HepG2 (cell line): ENCODE data around the gene TMEM222. TPM values are rescaled to one million over a fixed set of nuclear protein-coding genes. Genes with fewer than 3 reads are reported as not detected.
A peak's percentile ranks its signal among the peaks of the same experiment; 100 is the strongest.

ENCODE experiments used
- ATAC-seq: fragments of 200-7000 bp; cut with Tn5 transposase; 3 replicates; pipeline ENCODE4 v1.9.1; 2020; ENCODE audit warnings: mild to moderate bottlenecking, moderate library complexity
- BruUV-seq: library from RNA; stranded (reverse); fragments of 400-500 nt; replicated peaks from 2 replicates; lab custom pipeline; 2021; lab: Mats Ljungman, UMichigan
- CTCF ChIA-PET: fragments of 300-600 bp; formaldehyde crosslinking; extraction: SDS; loops from one replicate; lab custom pipeline; 2021; ENCODE audit warnings: low total read pairs, inconsistent platforms, low intra/inter-chr PET ratio; lab: Yijun Ruan, JAX
- POLR2A ChIA-PET: fragments of 350-600 bp; sonication (Branson Sonifier 250); formaldehyde crosslinking; loops from one replicate; lab custom pipeline; 2020; ENCODE audit warnings: antibody characterized with exemption, inconsistent platforms; lab: Yijun Ruan, JAX
- DNase-seq: peaks from one replicate; pipeline ENCODE4 v3.0.0-alpha.2; 2015; ENCODE audit warnings: low spot score
- FAIRE-seq: peaks from 3 replicates; lab custom pipeline; 2011; peaks lifted over from hg19 to GRCh38; lab: Jason Lieb, UNC
- H2AFZ ChIP-seq: one replicate; pipeline ENCODE4 v1.6.1; 2011; ENCODE audit warnings: low read length, inconsistent platforms
- H3K27ac ChIP-seq: fragments of 300-600 bp; 3 replicates; pipeline ENCODE4 v1.8.0; 2011; ENCODE audit warnings: mixed run types, mild to moderate bottlenecking, mixed read lengths, low read length, inconsistent platforms; ENCODE audit not compliant: insufficient read depth; ENCODE audit errors: extremely low read length
- H3K27me3 ChIP-seq, 2 experiments: fragments of 200-600 bp in 1 of 2; 2 replicates in 1 of 2; 3 replicates in 1 of 2; pipeline versions ENCODE4 v1.6.0 to v1.8.0; 2011; ENCODE audit warnings: low read length in 2 of 2, mild to moderate bottlenecking in 2 of 2, moderate library complexity in 2 of 2, inconsistent platforms in 1 of 2; ENCODE audit not compliant: insufficient read depth in 2 of 2, control insufficient read depth in 1 of 2
- H3K36me3 ChIP-seq, 2 experiments: fragments of 200-600 bp in 1 of 2; replicated peaks in 1 of 2; 2 replicates in 1 of 2; 3 replicates in 1 of 2; pipeline versions ENCODE4 v1.5.1 to v1.8.0; 2011; ENCODE audit warnings: low read length in 2 of 2, inconsistent platforms in 1 of 2; ENCODE audit not compliant: insufficient read depth in 2 of 2, control insufficient read depth in 1 of 2
- H3K4me1 ChIP-seq: 2 replicates; pipeline ENCODE4 v1.5.1; 2012; ENCODE audit warnings: low read length, inconsistent platforms; ENCODE audit not compliant: insufficient read depth
- H3K4me2 ChIP-seq: 2 replicates; pipeline ENCODE4 v1.6.0; 2011; ENCODE audit warnings: low read depth, low read length, inconsistent platforms
- H3K4me3 ChIP-seq, 3 experiments: fragments of 200-600 bp in 1 of 3; sonication (generic), shearing (Covaris generic) in 1 of 3; replicated peaks in 1 of 3; 2 replicates each; pipeline ENCODE4 v1.5.1; 2011 to 2016; ENCODE audit warnings: low read length in 3 of 3, inconsistent platforms in 2 of 3, low read depth in 2 of 3, mild to moderate bottlenecking in 2 of 3, control low read depth in 1 of 3, mixed read lengths in 1 of 3; ENCODE audit not compliant: insufficient read depth in 1 of 3
- H3K79me2 ChIP-seq: one replicate; pipeline ENCODE4 v1.6.1; 2011; ENCODE audit warnings: low read length, inconsistent platforms; ENCODE audit not compliant: insufficient read depth
- H3K9ac ChIP-seq: 2 replicates; pipeline ENCODE4 v1.6.0; 2011; ENCODE audit warnings: mild to moderate bottlenecking, low read depth, low read length, inconsistent platforms; ENCODE audit not compliant: insufficient read depth
- H3K9me3 ChIP-seq: 2 replicates; pipeline ENCODE4 v1.5.1; 2012; ENCODE audit warnings: mild to moderate bottlenecking, low read length
- H4K20me1 ChIP-seq: 2 replicates; pipeline ENCODE4 v1.6.0; 2011; ENCODE audit warnings: inconsistent platforms, mild to moderate bottlenecking, low read length, moderate library complexity; ENCODE audit not compliant: insufficient read depth
- ARID2 ChIP-seq: sonication (generic); formaldehyde crosslinking; IDR thresholded peaks from 2 replicates; pipeline ENCODE4 v1.8.1; 2022; ENCODE audit warnings: mild to moderate bottlenecking, missing genetic modification reagents, borderline replicate concordance
- HMG20B ChIP-seq: conservative IDR thresholded peaks from 2 replicates; pipeline ENCODE4 v1.6.1; 2016; ENCODE audit warnings: missing genetic modification reagents, missing compliant biosample characterization
- HNF4G ChIP-seq, 2 experiments: sonication (generic) in 1 of 2; formaldehyde crosslinking in 1 of 2; IDR thresholded peaks; 2 replicates each; pipeline versions ENCODE4 v1.4.0 to v1.6.1; 2011 to 2020; ENCODE audit warnings: borderline replicate concordance in 2 of 2, low read depth in 2 of 2, mild to moderate bottlenecking in 2 of 2, low read length in 1 of 2, missing genetic modification reagents in 1 of 2, moderate library complexity in 1 of 2
- KLF12 ChIP-seq: sonication (generic); formaldehyde crosslinking; IDR thresholded peaks from 2 replicates; pipeline ENCODE4 v1.4.0; 2020; ENCODE audit warnings: missing genetic modification reagents, borderline replicate concordance
- NRL ChIP-seq: sonication (generic); formaldehyde crosslinking; IDR thresholded peaks from 2 replicates; pipeline ENCODE4 v1.5.0; 2020; ENCODE audit warnings: missing genetic modification reagents, mild to moderate bottlenecking, moderate library complexity, borderline replicate concordance
- POLR2AphosphoS5 ChIP-seq: IDR thresholded peaks from 2 replicates; pipeline ENCODE4 v1.6.1; 2012; ENCODE audit warnings: low read depth, low read length
- RFXAP ChIP-seq: sonication (generic); formaldehyde crosslinking; IDR thresholded peaks from 2 replicates; pipeline ENCODE4 v1.4.0; 2020; ENCODE audit warnings: missing genetic modification reagents, borderline replicate concordance
- SOX5 ChIP-seq: IDR thresholded peaks from 2 replicates; pipeline ENCODE4 v1.6.1; 2016; ENCODE audit warnings: borderline replicate concordance
- ZFP91 ChIP-seq: sonication (generic); formaldehyde crosslinking; IDR thresholded peaks from 2 replicates; pipeline ENCODE4 v1.9.0; 2022; ENCODE audit warnings: missing genetic modification reagents, mild to moderate bottlenecking, borderline replicate concordance
- ZNF44 ChIP-seq: sonication (generic); formaldehyde crosslinking; IDR thresholded peaks from 2 replicates; pipeline ENCODE4 v1.5.1; 2020; ENCODE audit warnings: mild to moderate bottlenecking, missing genetic modification reagents
- ZNF615 ChIP-seq: sonication (generic); formaldehyde crosslinking; IDR thresholded peaks from 2 replicates; pipeline ENCODE4 v1.5.0; 2020; ENCODE audit warnings: mild to moderate bottlenecking, missing genetic modification reagents, borderline replicate concordance
- ZSCAN25 ChIP-seq: sonication (generic); formaldehyde crosslinking; IDR thresholded peaks from 2 replicates; pipeline ENCODE4 v1.8.0; 2022; ENCODE audit warnings: mild to moderate bottlenecking, missing genetic modification reagents
- WGBS: methylation state at CpG from one replicate; pipeline ENCODE4 v1.1.6; 2017; ENCODE audit warnings: low lambda C conversion rate; 5-methylcytosine and 5-hydroxymethylcytosine counted together
- in situ Hi-C: cut with HindIII; loops from 2 replicates; pipeline ENCODE4 v1.10.0; 2017; ENCODE audit warnings: low pct_unique_long_range_greater_than_20kb; ENCODE audit not compliant: extremely low pct_ligation_motif_present
- intact Hi-C: fragments of 100-400 bp; cut with micrococcal nuclease; formaldehyde crosslinking; loops from one replicate; pipeline ENCODE4 v1.10.0; 2022; ENCODE audit not compliant: unreplicated experiment
- polyA plus RNA-seq, 8 experiments: library from polyadenylated mRNA; depleted of rRNA in 3 of 8; stranded (reverse) in 7 of 8; unstranded in 1 of 8; fragments of >200 nt; fragmentation: Illumina TruSeq in 4 of 8; extraction: Trizol in 4 of 8; gene quantifications; 2 replicates each; pipeline versions ENCODE4 v1.2.1 to v1.2.3, GENCODE V29; 2011 to 2016; ENCODE audit warnings: low read depth in 4 of 8, missing spikeins in 1 of 8, mixed read lengths in 1 of 8; ENCODE audit not compliant: insufficient read depth in 1 of 8
- total RNA-seq, 5 experiments: library from RNA; depleted of rRNA; stranded (reverse); fragments of >200 nt; fragmentation: Illumina TruSeq; extraction: Trizol; gene quantifications; 2 replicates each; pipeline ENCODE4 v1.2.3, GENCODE V29; 2016; ENCODE audit warnings: low read depth in 1 of 5
- TF ChIP-seq, protein P1 (sequence below): sonication (generic); formaldehyde crosslinking; conservative IDR thresholded peaks from 2 replicates; pipeline ENCODE4 v1.4.0; 2020; ENCODE audit warnings: missing genetic modification reagents
- TF ChIP-seq, protein P2 (sequence below): sonication (generic); formaldehyde crosslinking; IDR thresholded peaks from 2 replicates; pipeline ENCODE4 v1.4.0; 2020; ENCODE audit warnings: missing genetic modification reagents

The TMEM222 gene
- total and polyA plus RNA-seq, 2 of the 13 experiments (the other 11 are each of a cell fraction or from before 2014, with no cell fraction given), result 22.7 to 29.6 TPM

GRCh38 chr1:27351541-27352107 lies 29.7 kb downstream of the TMEM222 start:
- DNase-seq (no peak), FAIRE-seq (peak; percentile 40), ATAC-seq (peak; percentile 28)
- WGBS, result 28% methylated on average over 5 of the region's 8 CpGs
- Histone ChIP-seq H2AFZ (no peak overlapping the region), H3K36me3 (no peaks in the 10 kb centered on the region), H3K9me3 (no peaks in the 10 kb centered on the region), H3K4me2 (peak overlapping the region; percentile 78), H3K4me1 (peaks cover 28% of the 10 kb centered on the region), H3K27me3 (no peaks in the 10 kb centered on the region), H4K20me1 (no peaks in the 10 kb centered on the region), H3K27ac (peak overlapping the region; percentile 30), H3K4me3 (peak overlapping the region; percentile 32 to 69 (median 47)), H3K9ac (peak overlapping the region; percentile 35; the same call in 1 of the 2 replicates), H3K79me2 (no peaks in the 10 kb centered on the region)
- ChIA-PET CTCF (no interaction called here), POLR2A (interaction anchor here (1.0 to 4.8 kb wide), 4 partner anchors 9 to 14 kb away, joined by 4 to 36 read pairs (median 6); partner anchors contain the start of gene SYTL1)
- intact Hi-C loops (no loop called here), in situ Hi-C loops (no loop called here)
- BruUV-seq, result no TSS peak
- TF ChIP-seq HNF4G (IDR thresholded peaks at IDR 0.05; ENCODE audit: borderline replicate concordance, low read depth, low read length), result peak; percentile 37
- TF ChIP-seq HNF4G (CRISPR knock-in tag; IDR thresholded peaks at IDR 0.05; ENCODE audit: borderline replicate concordance, low read depth), result no peak
- TF ChIP-seq, protein P1, sequence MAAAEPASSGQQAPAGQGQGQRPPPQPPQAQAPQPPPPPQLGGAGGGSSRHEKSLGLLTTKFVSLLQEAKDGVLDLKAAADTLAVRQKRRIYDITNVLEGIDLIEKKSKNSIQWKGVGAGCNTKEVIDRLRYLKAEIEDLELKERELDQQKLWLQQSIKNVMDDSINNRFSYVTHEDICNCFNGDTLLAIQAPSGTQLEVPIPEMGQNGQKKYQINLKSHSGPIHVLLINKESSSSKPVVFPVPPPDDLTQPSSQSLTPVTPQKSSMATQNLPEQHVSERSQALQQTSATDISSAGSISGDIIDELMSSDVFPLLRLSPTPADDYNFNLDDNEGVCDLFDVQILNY (CRISPR knock-in tag), result no peak
- TF ChIP-seq, protein P2, sequence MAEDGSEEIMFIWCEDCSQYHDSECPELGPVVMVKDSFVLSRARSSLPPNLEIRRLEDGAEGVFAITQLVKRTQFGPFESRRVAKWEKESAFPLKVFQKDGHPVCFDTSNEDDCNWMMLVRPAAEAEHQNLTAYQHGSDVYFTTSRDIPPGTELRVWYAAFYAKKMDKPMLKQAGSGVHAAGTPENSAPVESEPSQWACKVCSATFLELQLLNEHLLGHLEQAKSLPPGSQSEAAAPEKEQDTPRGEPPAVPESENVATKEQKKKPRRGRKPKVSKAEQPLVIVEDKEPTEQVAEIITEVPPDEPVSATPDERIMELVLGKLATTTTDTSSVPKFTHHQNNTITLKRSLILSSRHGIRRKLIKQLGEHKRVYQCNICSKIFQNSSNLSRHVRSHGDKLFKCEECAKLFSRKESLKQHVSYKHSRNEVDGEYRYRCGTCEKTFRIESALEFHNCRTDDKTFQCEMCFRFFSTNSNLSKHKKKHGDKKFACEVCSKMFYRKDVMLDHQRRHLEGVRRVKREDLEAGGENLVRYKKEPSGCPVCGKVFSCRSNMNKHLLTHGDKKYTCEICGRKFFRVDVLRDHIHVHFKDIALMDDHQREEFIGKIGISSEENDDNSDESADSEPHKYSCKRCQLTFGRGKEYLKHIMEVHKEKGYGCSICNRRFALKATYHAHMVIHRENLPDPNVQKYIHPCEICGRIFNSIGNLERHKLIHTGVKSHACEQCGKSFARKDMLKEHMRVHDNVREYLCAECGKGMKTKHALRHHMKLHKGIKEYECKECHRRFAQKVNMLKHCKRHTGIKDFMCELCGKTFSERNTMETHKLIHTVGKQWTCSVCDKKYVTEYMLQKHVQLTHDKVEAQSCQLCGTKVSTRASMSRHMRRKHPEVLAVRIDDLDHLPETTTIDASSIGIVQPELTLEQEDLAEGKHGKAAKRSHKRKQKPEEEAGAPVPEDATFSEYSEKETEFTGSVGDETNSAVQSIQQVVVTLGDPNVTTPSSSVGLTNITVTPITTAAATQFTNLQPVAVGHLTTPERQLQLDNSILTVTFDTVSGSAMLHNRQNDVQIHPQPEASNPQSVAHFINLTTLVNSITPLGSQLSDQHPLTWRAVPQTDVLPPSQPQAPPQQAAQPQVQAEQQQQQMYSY (CRISPR knock-in tag), result peak; percentile 90
- 0 out of 2 replicates have a peak, but pooled peaks have one; percentile 1 for TF ChIP-seq POLR2AphosphoS5
- TF ChIP-seq ZNF615 (CRISPR knock-in tag), result 0 out of 2 replicates have a peak, but pooled peaks have one; percentile 19
- peak; percentile 42; the same call in 1 of the 2 replicates for TF ChIP-seq ZNF44 (CRISPR knock-in tag)
- 0 out of 2 replicates have a peak, but pooled peaks have one; percentile 20 for TF ChIP-seq RFXAP
- TF ChIP-seq NRL (CRISPR knock-in tag), result 0 out of 2 replicates have a peak, but pooled peaks have one; percentile 70
- TF ChIP-seq ZFP91 (CRISPR knock-in tag), result peak; percentile 5; the same call in 1 of the 2 replicates
- TF ChIP-seq KLF12 (CRISPR knock-in tag), result 0 out of 2 replicates have a peak, but pooled peaks have one; percentile 25
- TF ChIP-seq ARID2, result no peak
- TF ChIP-seq HMG20B (CRISPR knock-in tag), result no peak
- TF ChIP-seq ZSCAN25 (CRISPR knock-in tag), result peak; percentile 96
- 0 out of 2 replicates have a peak, but pooled peaks have one; percentile 0 for TF ChIP-seq SOX5 (CRISPR knock-in tag)
